K562 (cell line): ENCODE measurements around the gene ARFGAP1. TPM values are rescaled to one million over a fixed set of nuclear protein-coding genes. Genes with fewer than 3 reads are reported as not detected.
A peak's percentile ranks its signal among the peaks of the same experiment; 100 is the strongest.

Source experiments
- ATAC-seq: fragments of 200-7000 bp; cut with Tn5 transposase; 3 replicates; pipeline ENCODE4 v1.9.1; 2020; ENCODE audit warnings: moderate library complexity
- BruUV-seq: library from RNA; stranded (reverse); fragments of 400-500 nt; replicated peaks from 2 replicates; lab custom pipeline; 2021; lab: Mats Ljungman, UMichigan
- CTCF ChIA-PET: fragments of 300-600 bp; formaldehyde crosslinking; extraction: SDS; loops from one replicate; lab custom pipeline; 2021; ENCODE audit warnings: low intra/inter-chr PET ratio; lab: Yijun Ruan, JAX
- POLR2A ChIA-PET: fragments of 300-600, 350-650 bp; sonication (Branson Sonifier 250); formaldehyde crosslinking; extraction: SDS; loops from one replicate; lab custom pipeline; 2021; ENCODE audit warnings: antibody characterized with exemption, inconsistent platforms; lab: Yijun Ruan, JAX
- DNase-seq, 4 experiments: peaks; one replicate each; pipeline versions ENCODE4 v3.0.0 to v3.0.0-alpha.2; 2011 to 2018; ENCODE audit warnings: low spot score in 3 of 4, mixed read lengths in 3 of 4; ENCODE audit errors: extremely low read depth in 1 of 4
- FAIRE-seq: peaks from 2 replicates; lab custom pipeline; 2011; peaks lifted over from hg19 to GRCh38; lab: Jason Lieb, UNC
- H2AFZ ChIP-seq: 2 replicates; pipeline ENCODE4 v1.6.0; 2011; ENCODE audit warnings: low read depth, low read length, control low read depth, inconsistent platforms
- H3K27ac ChIP-seq: fragments of 200-600 bp; 3 replicates; pipeline ENCODE4 v1.8.0; 2011; ENCODE audit warnings: low read depth, mild to moderate bottlenecking, control low read depth, inconsistent platforms, low read length, moderate library complexity, mixed read lengths; ENCODE audit errors: extremely low read depth
- H3K27me3 ChIP-seq, 2 experiments: fragments of 300-600 bp in 1 of 2; 2 replicates in 1 of 2; 3 replicates in 1 of 2; pipeline versions ENCODE4 v1.6.0 to v1.8.0; 2011; ENCODE audit warnings: inconsistent platforms in 2 of 2, low read length in 2 of 2, mild to moderate bottlenecking in 1 of 2, mixed read lengths in 1 of 2, moderate library complexity in 1 of 2; ENCODE audit not compliant: control insufficient read depth in 2 of 2, insufficient read depth in 2 of 2
- H3K36me3 ChIP-seq: fragments of 300-600 bp; 3 replicates; pipeline ENCODE4 v1.8.0; 2011; ENCODE audit warnings: mild to moderate bottlenecking, low read length, inconsistent platforms; ENCODE audit not compliant: control insufficient read depth, insufficient read depth
- H3K4me1 ChIP-seq, 2 experiments: fragments of 200-600 bp in 1 of 2; replicated peaks in 1 of 2; 2 replicates in 1 of 2; 3 replicates in 1 of 2; pipeline versions ENCODE4 v1.5.1 to v1.8.0; 2011; ENCODE audit warnings: inconsistent platforms in 2 of 2, low read length in 2 of 2, mild to moderate bottlenecking in 1 of 2, mixed read lengths in 1 of 2, moderate library complexity in 1 of 2; ENCODE audit not compliant: control insufficient read depth in 2 of 2, insufficient read depth in 2 of 2
- H3K4me2 ChIP-seq: 2 replicates; pipeline ENCODE4 v1.6.1; 2011; ENCODE audit warnings: low read length, control low read depth, inconsistent platforms, mixed read lengths; ENCODE audit not compliant: insufficient read depth
- H3K4me3 ChIP-seq: fragments of 200-600 bp; sonication (generic), shearing (Covaris generic); 2 replicates; pipeline ENCODE4 v1.5.1; 2016; ENCODE audit warnings: control low read depth, inconsistent platforms
- H3K79me2 ChIP-seq: fragments of 200-600 bp; 3 replicates; pipeline ENCODE4 v1.8.0; 2011; ENCODE audit warnings: low read length, inconsistent platforms; ENCODE audit not compliant: control insufficient read depth, insufficient read depth
- H3K9ac ChIP-seq, 2 experiments: 2 replicates each; pipeline versions ENCODE4 v1.6.0 to v1.6.1; 2011; ENCODE audit warnings: low read depth in 2 of 2, low read length in 2 of 2, control low read depth in 1 of 2, inconsistent platforms in 1 of 2, mild to moderate bottlenecking in 1 of 2, mixed read lengths in 1 of 2; ENCODE audit not compliant: insufficient read depth in 1 of 2
- H3K9me1 ChIP-seq: one replicate; pipeline ENCODE4 v1.6.0; 2011; ENCODE audit warnings: inconsistent platforms, mild to moderate bottlenecking, low read length, moderate library complexity; ENCODE audit not compliant: control insufficient read depth, insufficient read depth
- H3K9me3 ChIP-seq: replicated peaks from 2 replicates; pipeline ENCODE4 v1.5.1; 2011; ENCODE audit warnings: low read depth, low read length, inconsistent platforms; ENCODE audit not compliant: control insufficient read depth, insufficient read depth
- H4K20me1 ChIP-seq: replicated peaks from 2 replicates; pipeline ENCODE4 v1.6.1; 2011; ENCODE audit warnings: low read length, inconsistent platforms, mixed read lengths; ENCODE audit not compliant: control insufficient read depth, insufficient read depth
- HDAC2 ChIP-seq: fragments of 450-650 bp; IDR thresholded peaks from 2 replicates; pipeline ENCODE4 v1.6.1; 2016; ENCODE audit warnings: mild to moderate bottlenecking
- TCFL5 ChIP-seq: fragments of 250-450 bp; sonication (Bioruptor Pico); conservative IDR thresholded peaks from 2 replicates; pipeline ENCODE4 v1.6.1; 2021; ENCODE audit warnings: mild to moderate bottlenecking, moderate library complexity, matching md5 sums
- XRCC3 ChIP-seq: fragments of 450-650 bp; IDR thresholded peaks from 2 replicates; pipeline ENCODE4 v1.6.1; 2017; ENCODE audit warnings: mild to moderate bottlenecking, moderate library complexity
- WGBS: fragments of 100-300 bp; shearing (Covaris generic); methylation state at CpG from one replicate; pipeline ENCODE4 v1.1.6; 2016; ENCODE audit warnings: low coverage, mixed read lengths; ENCODE audit not compliant: insufficient coverage; ENCODE audit errors: missing lambda C conversion rate; 5-methylcytosine and 5-hydroxymethylcytosine counted together
- in situ Hi-C: fragments of 300-500 bp; cut with MboI; formaldehyde crosslinking; loops from 4 replicates; pipeline ENCODE4 v1.15.0; 2018; ENCODE audit warnings: inconsistent platforms, mixed read lengths
- intact Hi-C: fragments of 100-400 bp; cut with micrococcal nuclease; formaldehyde crosslinking; loops from 2 replicates; pipeline ENCODE4 v1.14.2; 2022
- polyA plus RNA-seq, 8 experiments: library from polyadenylated mRNA; depleted of rRNA in 4 of 8; stranded (reverse) in 5 of 8; unstranded in 3 of 8; fragments of >200 nt; fragmentation: Nextera tagmentation in 2 of 8; fragmentation: Illumina TruSeq in 1 of 8; extraction: Ambion mirVana in 2 of 8; extraction: Trizol in 1 of 8; gene quantifications; 2 replicates each; pipeline versions ENCODE4 v1.2.1 to v1.2.3, GENCODE V29; 2011 to 2014; ENCODE audit warnings: inconsistent platforms in 1 of 8, missing spikeins in 1 of 8
- total RNA-seq, 7 experiments: library from RNA; depleted of rRNA in 6 of 7; stranded (reverse); fragments of >200 nt in 6 of 7; fragmentation: Illumina TruSeq in 2 of 7; extraction: Trizol in 2 of 7; gene quantifications; 2 replicates each; pipeline versions ENCODE4 v1.2.1 to v1.2.3, GENCODE V29; 2011 to 2021; ENCODE audit warnings: low replicate concordance in 1 of 7
- TF ChIP-seq, protein P1 (sequence below), 2 experiments: fragments of 200-800 bp in 1 of 2; sonication (Bioruptor generic) in 1 of 2; sonication (generic) in 1 of 2; formaldehyde crosslinking in 1 of 2; IDR thresholded peaks in 1 of 2; conservative IDR thresholded peaks in 1 of 2; 2 replicates each; pipeline versions ENCODE4 v1.5.0 to v1.6.1; 2016 to 2020; ENCODE audit warnings: missing compliant biosample characterization in 1 of 2, missing genetic modification characterization in 1 of 2, missing genetic modification reagents in 1 of 2
- TF ChIP-seq, protein P2 (sequence below): fragments of 450-650 bp; formaldehyde crosslinking; IDR thresholded peaks from 2 replicates; pipeline ENCODE4 v1.4.0; 2020; ENCODE audit warnings: mild to moderate bottlenecking, moderate library complexity
- TF ChIP-seq, protein P3 (sequence below): fragments of 450-650 bp; IDR thresholded peaks from 2 replicates; pipeline ENCODE4 v1.6.1; 2018; ENCODE audit warnings: mild to moderate bottlenecking, low read depth; ENCODE audit not compliant: partially characterized antibody

Gene ARFGAP1
- total and polyA plus RNA-seq, 9 of the 15 experiments (the other 6 are each of a cell fraction or from before 2014, with no cell fraction given): 0.53 to 102 (median 33.5) TPM

DNA sequence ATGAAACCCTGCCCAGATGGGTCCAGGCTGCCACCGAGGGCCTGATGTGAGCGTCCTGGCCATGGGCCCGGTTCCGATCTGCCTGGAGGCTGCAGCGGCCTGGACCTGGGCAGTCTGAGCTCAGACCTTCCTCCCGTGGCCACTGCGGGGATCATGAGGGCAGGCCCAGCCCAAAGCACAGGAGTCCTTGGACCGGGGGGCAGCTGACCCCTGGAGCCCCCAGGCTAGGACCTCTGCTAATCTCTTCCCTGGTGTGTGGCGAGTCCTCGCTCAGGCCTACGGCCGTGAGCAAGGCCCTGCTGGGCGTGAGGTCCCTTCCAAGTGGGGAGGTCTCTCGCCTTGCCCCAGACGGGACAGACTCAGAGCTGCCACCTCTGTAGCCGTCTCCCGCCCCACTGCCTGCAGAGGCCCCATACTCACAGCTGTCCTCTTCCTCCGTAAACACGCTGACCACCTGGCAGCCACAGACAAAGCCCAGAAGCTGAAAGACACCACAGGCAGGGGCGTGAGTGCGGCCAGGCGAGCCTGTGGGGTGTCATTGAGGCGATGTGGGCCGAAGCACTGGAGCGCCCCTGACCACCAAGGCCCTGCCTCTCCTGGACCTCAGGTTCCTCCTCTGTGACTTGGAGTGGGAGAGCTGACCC lies 28.9 kb upstream of the ARFGAP1 start:
- ChIA-PET POLR2A (interaction anchor here (0.6 kb wide), 3 partner anchors 81 to 319 kb away, joined by 3 to 4 read pairs (median 3); no protein-coding TSS in a partner anchor), CTCF (no interaction called here)
- Histone ChIP-seq H3K4me2 (no peak overlapping the region), H3K4me3 (no peak overlapping the region), H3K9me3 (no peaks in the 10 kb centered on the region), H3K4me1 (peaks cover 0 to 41% of the 10 kb centered on the region in 2 experiments; a peak in 1 of 5 replicates), H3K9ac (peak overlapping the region in 1 of 2 experiments; percentile 9; a peak in 1 of 4 replicates), H3K36me3 (no peaks in the 10 kb centered on the region), H3K27me3 (peaks cover 48 to 91% of the 10 kb centered on the region in 2 experiments; a peak in 4 of 5 replicates), H2AFZ (no peak overlapping the region), H3K79me2 (no peaks in the 10 kb centered on the region), H3K9me1 (no peaks in the 10 kb centered on the region)
- intact Hi-C loops: no loop called here
- WGBS: 3% methylated on average over 21 of the region's 25 CpGs
- no peak for DNase-seq
- no peak for ATAC-seq
- no TSS peak for BruUV-seq
- FAIRE-seq: no peak
- TF ChIP-seq XRCC3 (no peak), TCFL5 (no peak), HDAC2 (no peak)
- TF ChIP-seq, protein P1, sequence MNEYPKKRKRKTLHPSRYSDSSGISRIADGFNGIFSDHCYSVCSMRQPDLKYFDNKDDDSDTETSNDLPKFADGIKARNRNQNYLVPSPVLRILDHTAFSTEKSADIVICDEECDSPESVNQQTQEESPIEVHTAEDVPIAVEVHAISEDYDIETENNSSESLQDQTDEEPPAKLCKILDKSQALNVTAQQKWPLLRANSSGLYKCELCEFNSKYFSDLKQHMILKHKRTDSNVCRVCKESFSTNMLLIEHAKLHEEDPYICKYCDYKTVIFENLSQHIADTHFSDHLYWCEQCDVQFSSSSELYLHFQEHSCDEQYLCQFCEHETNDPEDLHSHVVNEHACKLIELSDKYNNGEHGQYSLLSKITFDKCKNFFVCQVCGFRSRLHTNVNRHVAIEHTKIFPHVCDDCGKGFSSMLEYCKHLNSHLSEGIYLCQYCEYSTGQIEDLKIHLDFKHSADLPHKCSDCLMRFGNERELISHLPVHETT (CRISPR knock-in tag; conservative IDR thresholded peaks at IDR 0.05 in 1 of 2, IDR thresholded peaks at IDR 0.05 in 1 of 2): no peak
- TF ChIP-seq, protein P2, sequence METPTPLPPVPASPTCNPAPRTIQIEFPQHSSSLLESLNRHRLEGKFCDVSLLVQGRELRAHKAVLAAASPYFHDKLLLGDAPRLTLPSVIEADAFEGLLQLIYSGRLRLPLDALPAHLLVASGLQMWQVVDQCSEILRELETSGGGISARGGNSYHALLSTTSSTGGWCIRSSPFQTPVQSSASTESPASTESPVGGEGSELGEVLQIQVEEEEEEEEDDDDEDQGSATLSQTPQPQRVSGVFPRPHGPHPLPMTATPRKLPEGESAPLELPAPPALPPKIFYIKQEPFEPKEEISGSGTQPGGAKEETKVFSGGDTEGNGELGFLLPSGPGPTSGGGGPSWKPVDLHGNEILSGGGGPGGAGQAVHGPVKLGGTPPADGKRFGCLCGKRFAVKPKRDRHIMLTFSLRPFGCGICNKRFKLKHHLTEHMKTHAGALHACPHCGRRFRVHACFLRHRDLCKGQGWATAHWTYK (CRISPR knock-in tag): no peak
- TF ChIP-seq, protein P3, sequence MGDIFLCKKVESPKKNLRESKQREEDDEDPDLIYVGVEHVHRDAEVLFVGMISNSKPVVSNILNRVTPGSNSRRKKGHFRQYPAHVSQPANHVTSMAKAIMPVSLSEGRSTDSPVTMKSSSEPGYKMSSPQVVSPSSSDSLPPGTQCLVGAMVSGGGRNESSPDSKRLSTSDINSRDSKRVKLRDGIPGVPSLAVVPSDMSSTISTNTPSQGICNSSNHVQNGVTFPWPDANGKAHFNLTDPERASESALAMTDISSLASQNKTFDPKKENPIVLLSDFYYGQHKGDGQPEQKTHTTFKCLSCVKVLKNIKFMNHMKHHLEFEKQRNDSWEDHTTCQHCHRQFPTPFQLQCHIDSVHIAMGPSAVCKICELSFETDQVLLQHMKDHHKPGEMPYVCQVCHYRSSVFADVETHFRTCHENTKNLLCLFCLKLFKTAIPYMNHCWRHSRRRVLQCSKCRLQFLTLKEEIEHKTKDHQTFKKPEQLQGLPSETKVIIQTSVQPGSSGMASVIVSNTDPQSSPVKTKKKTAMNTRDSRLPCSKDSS: no peak
- TF ChIP-seq, all 486 proteins: peak for 0
- Histone ChIP-seq H3K27ac (no peak overlapping the region), H4K20me1 (peaks cover 23% of the 10 kb centered on the region)
- in situ Hi-C loops: no loop called here
